SU-DHL-6 (cell line): ENCODE data around the gene ATP1B3.
A peak's percentile ranks its signal among the peaks of the same experiment; 100 is the strongest.

Experiments
- H2AFZ ChIP-seq: fragments of 200-600 bp; sonication (generic); 2 replicates; pipeline ENCODE4 v1.6.1; 2014; ENCODE audit warnings: low read depth, mild to moderate bottlenecking, moderate library complexity, mixed read lengths, antibody characterized with exemption, low read length; ENCODE audit not compliant: severe bottlenecking
- H3F3A ChIP-seq: fragments of 200-600 bp; shearing (Covaris generic); 2 replicates; pipeline ENCODE4 v1.6.0; 2016; ENCODE audit warnings: antibody characterized with exemption, mild to moderate bottlenecking; ENCODE audit not compliant: insufficient read depth
- H3K27ac ChIP-seq: fragments of 200-600 bp; sonication (generic); 2 replicates; pipeline ENCODE4 v1.5.1; 2016; ENCODE audit warnings: low read depth, mild to moderate bottlenecking, low read length, moderate library complexity, mixed read lengths
- H3K27me3 ChIP-seq: fragments of 200-600 bp; sonication (generic), shearing (Covaris generic); 2 replicates; pipeline ENCODE4 v1.6.0; 2014; ENCODE audit warnings: mild to moderate bottlenecking, low read length
- H3K36me3 ChIP-seq: fragments of 200-600 bp; sonication (generic); 2 replicates; pipeline ENCODE4 v1.6.1; 2014; ENCODE audit warnings: mild to moderate bottlenecking, low read length, mixed read lengths
- H3K4me2 ChIP-seq: fragments of 300-600, 200-600 bp; shearing (Covaris generic), sonication (generic); 2 replicates; pipeline ENCODE4 v1.6.0; 2014; ENCODE audit warnings: low read length, low read depth, mild to moderate bottlenecking; ENCODE audit not compliant: poor library complexity, severe bottlenecking
- H3K4me3 ChIP-seq: fragments of 200-600 bp; sonication (generic); 2 replicates; pipeline ENCODE4 v1.5.1; 2014; ENCODE audit warnings: antibody characterized with exemption, low read length, mild to moderate bottlenecking, mixed read lengths; ENCODE audit not compliant: insufficient read depth, poor library complexity, severe bottlenecking
- H3K79me2 ChIP-seq: fragments of 200-600 bp; sonication (generic); 2 replicates; pipeline ENCODE4 v1.6.1; 2014; ENCODE audit warnings: mild to moderate bottlenecking, low read length, moderate library complexity; ENCODE audit not compliant: insufficient read depth
- H3K9ac ChIP-seq: fragments of 200-600 bp; sonication (generic); 2 replicates; pipeline ENCODE4 v1.7.0; 2014; ENCODE audit warnings: mild to moderate bottlenecking, low read length
- H3K9me2 ChIP-seq: fragments of 200-600 bp; sonication (generic); replicated peaks from 2 replicates; pipeline ENCODE4 v1.6.1; 2014; ENCODE audit warnings: low read length; ENCODE audit not compliant: insufficient read depth
- H3K9me3 ChIP-seq: fragments of 200-600 bp; sonication (generic); 2 replicates; pipeline ENCODE4 v1.6.1; 2014; ENCODE audit warnings: low read length, mixed read lengths; ENCODE audit not compliant: insufficient read depth
- H4K20me1 ChIP-seq: fragments of 200-600 bp; sonication (generic); 2 replicates; pipeline ENCODE4 v1.6.1; 2014; ENCODE audit warnings: low read depth, mild to moderate bottlenecking, antibody characterized with exemption, low read length, moderate library complexity, mixed read lengths
- EZH2phosphoT487 ChIP-seq: fragments of 200-600 bp; sonication (generic), shearing (Covaris generic); conservative IDR thresholded peaks from 2 replicates; pipeline ENCODE4 v1.6.1; 2018; ENCODE audit warnings: mild to moderate bottlenecking, antibody characterized with exemption, low read length, moderate library complexity, mixed read lengths
- TF ChIP-seq, protein P1 (sequence below): fragments of 200-600 bp; sonication (generic); IDR thresholded peaks from one replicate; pipeline ENCODE4 v1.5.1; 2017; ENCODE audit warnings: antibody characterized with exemption, mild to moderate bottlenecking, low read length, moderate library complexity; ENCODE audit not compliant: insufficient read depth, poor library complexity, severe bottlenecking

Gene ATP1B3

GRCh38 chr3:141878326-141878725 is 1.9 kb downstream of the ATP1B3 start:
- peaks cover 6% of the 10 kb centered on the region; the same call in 1 of the 2 replicates for H3K36me3 ChIP-seq
- peaks cover 67% of the 10 kb centered on the region for H3K79me2 ChIP-seq
- H3F3A ChIP-seq, result peaks cover 9% of the 10 kb centered on the region; the same call in 1 of the 2 replicates
- peak overlapping the region; percentile 99 for H3K4me2 ChIP-seq
- TF ChIP-seq EZH2phosphoT487, result no peak
- TF ChIP-seq, protein P1, sequence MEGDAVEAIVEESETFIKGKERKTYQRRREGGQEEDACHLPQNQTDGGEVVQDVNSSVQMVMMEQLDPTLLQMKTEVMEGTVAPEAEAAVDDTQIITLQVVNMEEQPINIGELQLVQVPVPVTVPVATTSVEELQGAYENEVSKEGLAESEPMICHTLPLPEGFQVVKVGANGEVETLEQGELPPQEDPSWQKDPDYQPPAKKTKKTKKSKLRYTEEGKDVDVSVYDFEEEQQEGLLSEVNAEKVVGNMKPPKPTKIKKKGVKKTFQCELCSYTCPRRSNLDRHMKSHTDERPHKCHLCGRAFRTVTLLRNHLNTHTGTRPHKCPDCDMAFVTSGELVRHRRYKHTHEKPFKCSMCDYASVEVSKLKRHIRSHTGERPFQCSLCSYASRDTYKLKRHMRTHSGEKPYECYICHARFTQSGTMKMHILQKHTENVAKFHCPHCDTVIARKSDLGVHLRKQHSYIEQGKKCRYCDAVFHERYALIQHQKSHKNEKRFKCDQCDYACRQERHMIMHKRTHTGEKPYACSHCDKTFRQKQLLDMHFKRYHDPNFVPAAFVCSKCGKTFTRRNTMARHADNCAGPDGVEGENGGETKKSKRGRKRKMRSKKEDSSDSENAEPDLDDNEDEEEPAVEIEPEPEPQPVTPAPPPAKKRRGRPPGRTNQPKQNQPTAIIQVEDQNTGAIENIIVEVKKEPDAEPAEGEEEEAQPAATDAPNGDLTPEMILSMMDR, result no peak
- no peaks in the 10 kb centered on the region for H3K9me2 ChIP-seq
- no peaks in the 10 kb centered on the region for H3K27me3 ChIP-seq
- 0 out of 2 replicates have a peak, but pooled peaks cover 4% of the 10 kb centered on the region for H4K20me1 ChIP-seq
- peak overlapping the region; percentile 90; the same call in 1 of the 2 replicates for H3K27ac ChIP-seq
- peak overlapping the region; percentile 97 for H3K4me3 ChIP-seq
- no peak overlapping the region for H2AFZ ChIP-seq
- H3K9me3 ChIP-seq, result no peaks in the 10 kb centered on the region
- peak overlapping the region; percentile 96 for H3K9ac ChIP-seq

DNA sequence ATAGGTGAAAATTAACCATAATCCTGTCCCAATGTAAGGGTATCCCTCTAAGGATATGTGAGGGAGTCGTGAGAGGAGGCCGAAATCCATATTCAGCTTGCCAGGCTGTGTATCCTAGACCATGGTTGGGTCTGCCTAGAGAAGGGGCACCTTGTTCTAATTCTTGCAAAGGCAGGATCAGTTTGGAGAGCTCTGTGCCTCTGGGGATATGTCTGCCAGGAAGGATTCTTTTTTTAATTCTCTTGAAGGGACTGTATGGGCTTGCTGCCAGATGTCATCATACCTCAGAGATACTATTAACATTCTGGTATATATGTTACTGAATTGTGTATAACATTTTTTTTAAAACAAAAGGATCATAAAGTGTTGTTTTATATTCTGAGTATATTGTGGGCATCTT is 2.4 kb downstream of the ATP1B3 start:
- TF ChIP-seq, protein P1, result no peak
- TF ChIP-seq EZH2phosphoT487, result no peak
- Histone ChIP-seq H4K20me1 (0 out of 2 replicates have a peak, but pooled peaks cover 4% of the 10 kb centered on the region), H3K4me2 (peak overlapping the region; percentile 99), H3K36me3 (peaks cover 6% of the 10 kb centered on the region; the same call in 1 of the 2 replicates), H2AFZ (no peak overlapping the region), H3F3A (peaks cover 9% of the 10 kb centered on the region; the same call in 1 of the 2 replicates), H3K27ac (no peak overlapping the region), H3K9ac (peak overlapping the region; percentile 96), H3K9me2 (no peaks in the 10 kb centered on the region), H3K9me3 (no peaks in the 10 kb centered on the region), H3K79me2 (peaks cover 72% of the 10 kb centered on the region), H3K4me3 (peak overlapping the region; percentile 97), H3K27me3 (no peaks in the 10 kb centered on the region)

- Histone ChIP-seq H4K20me1 (0 out of 2 replicates have a peak, but pooled peaks cover 4% of the 10 kb centered on the region), H3K9me3 (no peaks in the 10 kb centered on the region), H3K27me3 (no peaks in the 10 kb centered on the region), H3K9me2 (no peaks in the 10 kb centered on the region), H3K4me3 (no peak overlapping the region), H3K36me3 (peaks cover 14% of the 10 kb centered on the region), H2AFZ (no peak overlapping the region), H3F3A (peaks cover 9% of the 10 kb centered on the region; the same call in 1 of the 2 replicates), H3K79me2 (peaks cover 100% of the 10 kb centered on the region), H3K27ac (no peak overlapping the region), H3K4me2 (no peak overlapping the region), H3K9ac (no peak overlapping the region)
- TF ChIP-seq, protein P1, result no peak
- no peak for TF ChIP-seq EZH2phosphoT487
Observed at GRCh38 chr3:141881702-141882101, 5.3 kb downstream of the ATP1B3 start.
